Gastrocnemius medialis (tissue), 4 donors: ENCODE data around the gene PSMD9. TPM values are rescaled to one million over a fixed set of nuclear protein-coding genes. Genes with fewer than 3 reads are reported as not detected.

Experiments used
- ATAC-seq, 2 donors: fragments of 150-250 bp; one replicate each; pipeline ENCODE4 v1.9.1; 2016
- DNase-seq, 2 donors: peaks; one replicate each; pipeline ENCODE4 v3.0.0-alpha.2; 2019
- H3K27ac ChIP-seq, 4 donors: fragments of 200-600 bp; sonication (generic); 1 replicate in 1 of 4; 2 replicates in 3 of 4; pipeline ENCODE4 v1.5.1; 2016 to 2018; ENCODE audit warnings: mild to moderate bottlenecking in 2 of 4, moderate library complexity in 1 of 4
- H3K27me3 ChIP-seq, 3 donors: fragments of 200-600 bp; sonication (generic) in 2 of 3; 1 replicate in 1 of 3; 2 replicates in 2 of 3; pipeline versions ENCODE4 v1.5.1 to v1.6.0; 2016 to 2019; ENCODE audit warnings: mild to moderate bottlenecking in 1 of 3, moderate library complexity in 1 of 3
- H3K36me3 ChIP-seq, 2 donors: fragments of 200-600 bp; sonication (generic) in 1 of 2; one replicate each; pipeline ENCODE4 v1.5.1; 2017 to 2018
- H3K4me1 ChIP-seq, 2 donors: fragments of 200-600 bp; sonication (generic) in 1 of 2; one replicate each; pipeline ENCODE4 v1.5.1; 2016 to 2017; ENCODE audit warnings: mild to moderate bottlenecking in 2 of 2
- H3K4me3 ChIP-seq, 4 donors: fragments of 200-600 bp; sonication (generic) in 3 of 4; 1 replicate in 1 of 4; 2 replicates in 3 of 4; pipeline ENCODE4 v1.5.1; 2016 to 2019; ENCODE audit warnings: mild to moderate bottlenecking in 2 of 4
- H3K9me3 ChIP-seq, 3 donors: fragments of 200-600 bp; sonication (generic) in 2 of 3; 1 replicate in 1 of 3; 2 replicates in 2 of 3; pipeline ENCODE4 v1.5.1; 2016 to 2019
- CTCF ChIP-seq, 5 experiments: fragments of 450-650 bp in 3 of 5; fragments of 200-600 bp in 2 of 5; sonication (generic) in 2 of 5; IDR thresholded peaks in 4 of 5; conservative IDR thresholded peaks in 1 of 5; 1 replicate in 4 of 5; 2 replicates in 1 of 5; pipeline ENCODE4 v1.5.1; 2016 to 2019; ENCODE audit warnings: antibody characterized with exemption in 5 of 5, mild to moderate bottlenecking in 3 of 5, moderate library complexity in 3 of 5
- POLR2A ChIP-seq, 2 donors: fragments of 450-650 bp; IDR thresholded peaks; one replicate each; pipeline ENCODE4 v1.6.1; 2017; ENCODE audit warnings: antibody characterized with exemption in 2 of 2, mild to moderate bottlenecking in 2 of 2, moderate library complexity in 2 of 2
- in situ Hi-C, 4 donors: fragments of 200-750 bp; cut with MboI; loops; one replicate each; pipeline versions ENCODE4 v1.15.0 to v1.8.0; 2017; ENCODE audit warnings: low sequenced_read_pairs in 4 of 4
- intact Hi-C: fragments of 100-400 bp; cut with DNase I; formaldehyde crosslinking; loops from one replicate; pipeline ENCODE4 v1.15.1; 2023; ENCODE audit warnings: low total_unique reads
- total RNA-seq, 4 donors: library from RNA; depleted of rRNA; stranded (reverse); fragments of >200 nt; gene quantifications; one replicate each; pipeline versions ENCODE4 v1.1.0 to v1.2.3, GENCODE V29; 2016

The PSMD9 gene
- total RNA-seq, 4 donors from 2014 or later = 16.5 to 84.9 (median 47.0) TPM

GRCh38 chr12:121966959-121967358, 78.4 kb downstream of the PSMD9 start:
- H3K4me1 ChIP-seq = peaks cover 0 to 7% of the 10 kb centered on the region in 2 donors
- H3K4me3 ChIP-seq = no peak overlapping the region
- peak in 1 of 2 donors; percentile 12 for DNase-seq
- no peaks in the 10 kb centered on the region for H3K36me3 ChIP-seq
- H3K27ac ChIP-seq = peak overlapping the region in 1 of 4 donors; percentile 25
- H3K9me3 ChIP-seq = no peaks in the 10 kb centered on the region
- in situ Hi-C loops = no loop called here
- no peaks in the 10 kb centered on the region for H3K27me3 ChIP-seq
- TF ChIP-seq POLR2A (IDR thresholded peaks at IDR 0.05) (no peak), CTCF (IDR thresholded peaks at IDR 0.05 in 4 of 5, conservative IDR thresholded peaks at IDR 0.05 in 1 of 5) (no peak)
- intact Hi-C loops = no loop called here
- peak; percentile 27 to 91 for ATAC-seq

Other genes with a start within 250 kb of the PSMD9 start
- gene MORN3, start 219.1 kb upstream of the PSMD9 start, total RNA-seq = not detected
- gene TMEM120B, start 176.0 kb upstream of the PSMD9 start, total RNA-seq = 10 to 100 TPM in 1 of 4 donors, 1 to 10 TPM in 3; 5.9 to 11.2 (median 6.4) TPM
- 1 to 10 TPM; 2.9 to 6.8 (median 4.1) TPM for gene RHOF, start 95.1 kb upstream of the PSMD9 start, total RNA-seq
- gene SETD1B, start 84.8 kb upstream of the PSMD9 start, total RNA-seq = 1 to 10 TPM; 2.2 to 9.3 (median 6.2) TPM
- gene HPD, start 29.9 kb upstream of the PSMD9 start, total RNA-seq = 1 to 10 TPM in 3 of 4 donors, not detected in 1; 2.0 to 5.0 (median 2.0) TPM
- gene CFAP251, start 29.8 kb downstream of the PSMD9 start, total RNA-seq = 1 to 10 TPM in 1 of 4 donors, under 1 TPM in 3; 0.49 to 4.9 (median 0.61) TPM
- 10 to 100 TPM in 3 of 4 donors, 1 to 10 TPM in 1; 9.8 to 23.5 (median 13.7) TPM for gene BCL7A, start 133.1 kb downstream of the PSMD9 start, total RNA-seq
- gene MLXIP, start 190.0 kb downstream of the PSMD9 start, total RNA-seq = 10 to 100 TPM; 36.6 to 89.4 (median 79.7) TPM